Measurements from ENCODE around the gene CDX4.
A peak's percentile ranks its signal among the peaks of the same experiment; 100 is the strongest.

The CDX4 gene

DNA sequence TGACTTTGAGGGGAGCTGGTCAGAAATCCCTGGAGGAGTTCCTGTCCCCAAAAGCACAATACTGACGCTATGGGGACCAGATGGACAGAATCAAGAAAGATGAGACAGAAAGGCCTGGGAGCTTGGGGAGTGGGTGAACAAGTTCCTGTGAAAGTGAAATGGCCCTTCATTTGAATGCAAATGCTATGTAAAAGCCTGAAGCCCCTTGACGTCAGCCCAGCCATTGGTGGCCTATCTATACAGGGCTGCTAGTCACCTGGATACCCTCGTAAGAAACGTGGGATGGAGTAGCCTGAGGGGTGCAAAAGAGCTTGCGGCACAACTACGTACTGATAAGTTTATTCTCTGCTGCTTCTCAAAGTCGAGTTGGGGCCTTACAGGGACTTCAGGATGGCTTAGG lies at the start of gene CDX4:
Gene CDX4, plus strand, starts transcription at position 223 of the 400 bp plus-strand sequence. CDS start 201 bp downstream, outside the sequence.
- H3K27ac Mint-ChIP-seq = no peak within 1 kb of the TSS
- H3K9me3 Mint-ChIP-seq = peaks cover 4% of the 10 kb centered on the region
- peaks cover 14% of the 10 kb centered on the region for H3K27me3 Mint-ChIP-seq (ENCODE audit: low read depth)
- H3K36me3 Mint-ChIP-seq (ENCODE audit: low read depth) = no peaks in the 10 kb centered on the region
- no peak for TF ChIP-seq CTCF (IDR thresholded peaks at IDR 0.05; ENCODE audit: unreplicated experiment in 3 of 3)
- peaks cover 11% of the 10 kb centered on the region for H3K4me1 Mint-ChIP-seq
- H3K4me3 Mint-ChIP-seq = no peak within 1 kb of the TSS

DNA sequence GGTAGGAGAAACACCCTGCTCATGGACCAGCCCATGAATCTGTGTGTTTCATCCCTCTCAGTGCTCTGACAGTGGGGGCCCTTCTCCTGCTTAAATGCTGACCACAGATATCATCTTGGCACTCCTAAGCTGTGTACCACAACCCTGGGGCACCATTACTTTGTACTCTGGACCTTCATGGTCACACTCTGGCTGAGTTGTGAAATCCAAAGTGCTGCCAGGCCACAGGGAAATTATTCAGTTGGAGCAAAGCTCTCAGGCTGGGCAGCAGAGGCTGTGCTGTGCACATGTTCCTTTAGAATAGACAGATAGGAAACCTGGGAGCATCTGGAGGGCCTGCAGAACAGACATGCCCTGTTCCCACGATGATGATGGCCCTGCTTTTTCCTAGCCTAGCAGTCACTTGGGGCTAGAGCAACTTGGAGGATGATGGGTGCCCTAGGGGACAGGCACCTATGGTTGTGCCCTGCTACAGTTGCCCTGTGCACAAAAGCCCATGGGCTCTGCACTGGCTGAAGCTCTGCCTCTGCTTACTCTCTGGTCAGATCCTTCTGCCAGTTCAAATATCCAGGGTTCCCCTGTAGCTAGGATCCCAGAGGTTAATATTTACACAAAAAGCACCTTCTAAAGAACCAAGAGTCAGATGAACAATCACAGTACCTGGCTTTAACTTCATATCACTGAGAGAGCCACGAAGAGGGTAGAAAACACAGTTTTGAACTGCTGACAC lies 48.5 kb upstream of the CDX4 start:
- Mint-ChIP-seq H3K36me3 (ENCODE audit: low read depth) (no peaks in the 10 kb centered on the region), H3K27me3 (ENCODE audit: low read depth) (no peaks in the 10 kb centered on the region), H3K9me3 (peaks cover 5% of the 10 kb centered on the region), H3K4me1 (no peaks in the 10 kb centered on the region), H3K4me3 (no peak overlapping the region), H3K27ac (no peak overlapping the region)
- no peak for TF ChIP-seq CTCF (IDR thresholded peaks at IDR 0.05; ENCODE audit: unreplicated experiment in 3 of 3)

- H3K36me3 Mint-ChIP-seq (ENCODE audit: low read depth) = no peaks in the 10 kb centered on the region
- no peak for TF ChIP-seq CTCF (IDR thresholded peaks at IDR 0.05; ENCODE audit: unreplicated experiment in 3 of 3)
- peaks cover 9% of the 10 kb centered on the region for H3K9me3 Mint-ChIP-seq
- no peak overlapping the region for H3K4me3 Mint-ChIP-seq
- no peaks in the 10 kb centered on the region for H3K27me3 Mint-ChIP-seq (ENCODE audit: low read depth)
- H3K27ac Mint-ChIP-seq = no peak overlapping the region
- H3K4me1 Mint-ChIP-seq = no peaks in the 10 kb centered on the region
Observed at GRCh38 chrX:73400136-73400748, 46.6 kb upstream of the CDX4 start.

DNA sequence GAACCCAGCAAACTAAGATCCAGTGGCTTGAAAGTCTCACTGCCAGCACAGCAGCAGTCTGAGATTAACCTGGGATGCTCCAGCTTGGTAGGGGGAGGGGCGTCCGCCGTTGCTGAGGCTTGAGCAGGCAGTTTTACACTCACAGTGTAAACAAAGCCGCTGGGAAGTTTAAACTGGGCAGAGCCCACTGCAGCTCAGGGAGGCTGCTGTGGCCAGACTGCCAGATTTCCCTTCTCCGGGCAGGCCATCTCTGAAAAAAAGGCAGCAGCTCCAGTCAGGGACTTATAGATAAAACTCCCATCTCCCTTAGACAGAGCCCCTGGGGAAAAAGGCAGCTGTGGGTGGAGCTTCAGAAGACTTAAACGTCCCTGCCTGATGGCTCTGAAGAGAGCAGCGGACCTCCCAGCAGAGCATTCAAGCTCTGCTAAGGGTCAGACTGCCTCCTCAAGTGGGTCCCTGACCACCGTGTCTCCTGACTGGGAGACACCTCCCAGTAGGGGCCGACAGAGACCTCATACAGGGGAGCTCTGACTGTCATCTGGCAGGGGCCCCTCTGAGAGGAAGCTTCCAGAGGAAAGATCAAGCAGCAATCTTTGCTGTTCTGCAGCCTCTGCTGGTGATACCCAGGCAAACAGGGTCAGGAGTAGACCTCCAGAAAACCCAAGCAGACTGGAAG lies 45.1 kb upstream of the CDX4 start:
- Mint-ChIP-seq H3K4me3 (peak overlapping the region in 1 of 3 experiments; percentile 32), H3K27ac (no peak overlapping the region), H3K4me1 (no peaks in the 10 kb centered on the region), H3K9me3 (peaks cover 13% of the 10 kb centered on the region), H3K36me3 (ENCODE audit: low read depth) (no peaks in the 10 kb centered on the region), H3K27me3 (ENCODE audit: low read depth) (no peaks in the 10 kb centered on the region)
- no peak for TF ChIP-seq CTCF (IDR thresholded peaks at IDR 0.05; ENCODE audit: unreplicated experiment in 3 of 3)

- H3K4me3 Mint-ChIP-seq = no peak overlapping the region
- H3K27ac Mint-ChIP-seq = no peak overlapping the region
- no peaks in the 10 kb centered on the region for H3K4me1 Mint-ChIP-seq
- no peak for TF ChIP-seq CTCF (IDR thresholded peaks at IDR 0.05; ENCODE audit: unreplicated experiment in 3 of 3)
- H3K27me3 Mint-ChIP-seq (ENCODE audit: low read depth) = no peaks in the 10 kb centered on the region
- H3K9me3 Mint-ChIP-seq = peaks cover 8% of the 10 kb centered on the region
- H3K36me3 Mint-ChIP-seq (ENCODE audit: low read depth) = no peaks in the 10 kb centered on the region
Observed at GRCh38 chrX:73412930-73413329, 33.9 kb upstream of the CDX4 start.
